Fibroblast of lung (primary cell): ENCODE data around the gene DCUN1D2.

ENCODE experiments used
- CTCF ChIP-seq, 2 donors: IDR thresholded peaks in 1 of 2; conservative IDR thresholded peaks in 1 of 2; 1 replicate in 1 of 2; 2 replicates in 1 of 2; pipeline ENCODE4 v1.5.1; 2011 to 2012; ENCODE audit warnings: low read length in 2 of 2, control low read depth in 1 of 2, inconsistent platforms in 1 of 2, low read depth in 1 of 2, mild to moderate bottlenecking in 1 of 2
- EZH2 ChIP-seq: IDR thresholded peaks from 2 replicates; pipeline ENCODE4 v1.5.1; 2012; ENCODE audit warnings: low read length, control low read depth, mild to moderate bottlenecking; ENCODE audit errors: missing control alignments

GRCh38 chr13:113534236-113534860 is 43.8 kb upstream of the DCUN1D2 start:
- no peak for TF ChIP-seq CTCF (conservative IDR thresholded peaks at IDR 0.05 in 1 of 2, IDR thresholded peaks at IDR 0.05 in 1 of 2; ENCODE audit: low read depth in 1 of 2, low read length in 2 of 2)
- TF ChIP-seq EZH2 = no peak
